HFFc6 (cell line): ENCODE data around the gene PRUNE2. TPM values are rescaled to one million over a fixed set of nuclear protein-coding genes. Genes with fewer than 3 reads are reported as not detected.
A peak's percentile ranks its signal among the peaks of the same experiment; 100 is the strongest.

Experiments used
- DNase-seq: peaks from one replicate; pipeline ENCODE4 v3.0.0-alpha.2; 2018
- H3K27ac Mint-ChIP-seq: 2 replicates; pipeline ENCODE4 v1.8.0; 2020; ENCODE audit warnings: mild to moderate bottlenecking, mixed read lengths
- H3K27me3 Mint-ChIP-seq: 2 replicates; pipeline ENCODE4 v1.8.0; 2021; ENCODE audit warnings: mild to moderate bottlenecking, moderate library complexity, mixed read lengths; ENCODE audit not compliant: insufficient read depth
- H3K36me3 Mint-ChIP-seq: 2 replicates; pipeline ENCODE4 v1.8.0; 2021; ENCODE audit warnings: low read depth, mixed read lengths
- H3K4me1 Mint-ChIP-seq: 2 replicates; pipeline ENCODE4 v1.8.0; 2020; ENCODE audit warnings: low read depth, mixed read lengths
- H3K4me3 Mint-ChIP-seq: 2 replicates; pipeline ENCODE4 v1.8.0; 2020; ENCODE audit warnings: mild to moderate bottlenecking, moderate library complexity, mixed read lengths
- H3K9me3 Mint-ChIP-seq: 2 replicates; pipeline ENCODE4 v1.8.0; 2020; ENCODE audit warnings: mild to moderate bottlenecking, mixed read lengths
- total RNA-seq, 6 experiments: library from RNA; stranded (reverse); fragmentation: NEBNext Ultra II Directional; extraction: Animal tissue kit (Norgen Biotek cat#: 25700); gene quantifications; 2 replicates in 1 of 6; 3 replicates in 5 of 6; pipeline ENCODE4 v1.2.3, GENCODE V29; 2021
- TF ChIP-seq, protein P1 (sequence below): fragments of 200-600 bp; sonication (generic); IDR thresholded peaks from 2 replicates; pipeline ENCODE4 v1.5.0; 2021; ENCODE audit warnings: antibody characterized with exemption, mild to moderate bottlenecking

PRUNE2 gene
- total RNA-seq, 6 experiments from 2014 or later = 0.02 to 0.29 (median 0.16) TPM; not detected in 2

DNA sequence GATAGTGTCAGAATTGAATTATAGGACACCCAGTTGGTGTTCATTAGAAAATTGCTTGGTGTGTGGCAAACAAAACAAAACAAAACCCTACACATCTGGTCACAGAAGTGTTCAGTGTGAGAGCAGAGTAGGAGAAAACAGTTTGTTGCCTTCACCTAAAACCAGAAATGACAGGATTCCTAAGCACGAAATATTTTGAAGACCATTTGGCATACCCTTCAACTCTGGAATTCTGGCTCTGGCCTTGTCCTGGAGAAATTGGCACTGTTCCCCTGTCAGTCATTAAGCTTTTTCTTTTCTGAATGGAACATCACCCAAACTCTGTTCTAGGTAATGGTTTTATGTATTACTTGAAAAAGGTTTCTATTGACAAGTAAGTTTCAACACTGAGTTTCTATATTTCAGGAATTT lies 251.9 kb downstream of the PRUNE2 start:
- no peak for DNase-seq
- Mint-ChIP-seq H3K4me3 (peak overlapping the region; percentile 31; the same call in 1 of the 2 replicates), H3K4me1 (peaks cover 86% of the 10 kb centered on the region), H3K9me3 (no peaks in the 10 kb centered on the region), H3K27me3 (no peaks in the 10 kb centered on the region; the same call in 1 of the 2 replicates), H3K27ac (peak overlapping the region; percentile 85), H3K36me3 (no peaks in the 10 kb centered on the region)
- TF ChIP-seq, protein P1, sequence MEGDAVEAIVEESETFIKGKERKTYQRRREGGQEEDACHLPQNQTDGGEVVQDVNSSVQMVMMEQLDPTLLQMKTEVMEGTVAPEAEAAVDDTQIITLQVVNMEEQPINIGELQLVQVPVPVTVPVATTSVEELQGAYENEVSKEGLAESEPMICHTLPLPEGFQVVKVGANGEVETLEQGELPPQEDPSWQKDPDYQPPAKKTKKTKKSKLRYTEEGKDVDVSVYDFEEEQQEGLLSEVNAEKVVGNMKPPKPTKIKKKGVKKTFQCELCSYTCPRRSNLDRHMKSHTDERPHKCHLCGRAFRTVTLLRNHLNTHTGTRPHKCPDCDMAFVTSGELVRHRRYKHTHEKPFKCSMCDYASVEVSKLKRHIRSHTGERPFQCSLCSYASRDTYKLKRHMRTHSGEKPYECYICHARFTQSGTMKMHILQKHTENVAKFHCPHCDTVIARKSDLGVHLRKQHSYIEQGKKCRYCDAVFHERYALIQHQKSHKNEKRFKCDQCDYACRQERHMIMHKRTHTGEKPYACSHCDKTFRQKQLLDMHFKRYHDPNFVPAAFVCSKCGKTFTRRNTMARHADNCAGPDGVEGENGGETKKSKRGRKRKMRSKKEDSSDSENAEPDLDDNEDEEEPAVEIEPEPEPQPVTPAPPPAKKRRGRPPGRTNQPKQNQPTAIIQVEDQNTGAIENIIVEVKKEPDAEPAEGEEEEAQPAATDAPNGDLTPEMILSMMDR = no peak

DNA sequence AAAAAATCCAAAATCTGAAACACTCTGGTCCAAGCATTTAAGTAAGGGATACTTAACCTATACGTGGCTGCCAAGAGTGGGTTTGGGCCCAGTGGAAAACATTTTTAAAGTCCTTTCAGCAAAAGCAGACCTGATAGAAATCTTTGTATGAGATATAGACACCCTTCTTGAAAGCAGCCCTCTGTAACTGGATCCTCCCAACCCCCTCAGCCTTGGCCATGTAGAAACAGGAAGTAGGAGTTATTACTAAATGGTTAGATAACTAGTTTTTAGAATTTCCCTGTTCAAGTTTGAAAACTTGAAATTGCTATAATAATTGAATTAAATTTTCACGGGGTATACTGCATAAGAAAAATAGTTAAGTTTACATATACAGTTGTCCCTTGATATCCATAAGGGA lies 253.0 kb downstream of the PRUNE2 start:
- H3K4me1 Mint-ChIP-seq = peaks cover 76% of the 10 kb centered on the region
- H3K27ac Mint-ChIP-seq = no peak overlapping the region; the same call in 1 of the 2 replicates
- DNase-seq = no peak
- H3K36me3 Mint-ChIP-seq = no peaks in the 10 kb centered on the region
- no peaks in the 10 kb centered on the region; the same call in 1 of the 2 replicates for H3K27me3 Mint-ChIP-seq
- H3K9me3 Mint-ChIP-seq = no peaks in the 10 kb centered on the region
- H3K4me3 Mint-ChIP-seq = no peak overlapping the region
- TF ChIP-seq, protein P1 = no peak

DNA sequence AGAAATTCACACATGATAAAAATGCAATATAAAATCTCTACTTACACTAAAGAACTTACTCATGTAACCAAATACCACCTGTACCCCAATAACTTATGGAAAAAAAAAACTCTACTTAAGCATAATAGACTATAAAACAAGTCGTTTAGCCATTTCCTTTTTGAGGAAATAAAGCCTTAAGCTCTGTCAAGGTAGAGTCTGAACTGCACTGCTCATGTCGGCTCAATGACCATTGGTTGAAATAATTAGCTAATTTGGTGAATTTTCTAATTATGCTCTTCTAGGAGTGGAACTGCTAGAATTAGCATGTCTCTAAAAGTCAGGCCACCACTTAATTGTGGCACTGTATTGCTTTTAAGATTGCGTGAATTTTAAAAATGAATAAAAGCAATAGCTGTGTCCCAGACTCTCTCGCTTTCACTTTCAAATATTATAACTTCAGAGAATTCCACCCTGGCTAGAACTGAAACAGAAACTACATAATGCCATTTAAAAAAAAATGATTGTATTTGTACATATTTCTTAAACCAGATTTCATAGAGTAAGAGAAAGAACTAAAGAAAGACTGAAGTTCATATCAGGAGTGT lies 254.7 kb downstream of the PRUNE2 start:
- H3K27me3 Mint-ChIP-seq = no peaks in the 10 kb centered on the region; the same call in none of the 2 replicates
- no peaks in the 10 kb centered on the region for H3K36me3 Mint-ChIP-seq
- TF ChIP-seq, protein P1 = no peak
- H3K27ac Mint-ChIP-seq = no peak overlapping the region
- no peaks in the 10 kb centered on the region for H3K9me3 Mint-ChIP-seq
- DNase-seq = no peak
- H3K4me1 Mint-ChIP-seq = peaks cover 65% of the 10 kb centered on the region
- H3K4me3 Mint-ChIP-seq = peak overlapping the region; percentile 49

DNA sequence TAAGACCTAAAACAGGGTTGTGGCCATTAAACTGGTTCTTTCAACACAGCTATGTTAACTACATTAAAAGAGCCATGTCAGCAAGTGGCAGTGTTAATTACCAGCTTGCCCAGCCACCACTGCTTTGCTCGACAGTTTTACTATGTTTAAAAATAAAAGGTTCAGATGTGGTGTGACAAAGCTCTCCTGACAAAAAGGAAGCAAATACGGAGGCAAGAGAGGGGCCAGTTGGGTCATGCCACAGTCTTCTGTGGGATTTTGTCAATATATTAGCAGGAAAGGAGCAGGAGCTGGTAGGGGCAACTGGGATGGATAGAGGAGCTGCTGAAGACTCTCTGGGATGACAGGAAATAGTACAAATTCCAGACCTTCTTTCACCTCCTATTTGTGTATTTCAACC lies 255.2 kb downstream of the PRUNE2 start:
- DNase-seq = no peak
- Mint-ChIP-seq H3K4me1 (peaks cover 64% of the 10 kb centered on the region), H3K27ac (peak overlapping the region; percentile 4; the same call in 1 of the 2 replicates), H3K36me3 (no peaks in the 10 kb centered on the region), H3K27me3 (no peaks in the 10 kb centered on the region; the same call in none of the 2 replicates), H3K4me3 (peak overlapping the region; percentile 49), H3K9me3 (no peaks in the 10 kb centered on the region)
- TF ChIP-seq, protein P1 = no peak

DNA sequence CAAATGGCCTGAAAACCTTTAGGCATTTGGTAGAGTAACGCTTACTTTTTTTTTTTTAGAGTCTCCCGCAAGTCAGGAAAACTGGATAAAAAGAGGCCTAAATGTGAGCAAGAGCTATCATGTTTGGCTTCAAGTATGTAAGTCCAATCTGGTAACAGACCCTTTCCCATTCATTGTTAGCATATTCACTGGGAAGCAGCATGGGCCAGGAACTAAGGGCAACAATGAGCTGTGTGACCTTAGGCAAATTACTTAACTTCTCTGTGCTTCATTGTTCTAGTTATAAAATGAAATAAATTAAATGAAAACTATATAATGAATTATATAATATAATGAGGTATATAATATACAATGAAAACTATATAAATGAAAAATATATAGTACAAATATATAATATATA lies 256.0 kb downstream of the PRUNE2 start:
- no peaks in the 10 kb centered on the region for H3K36me3 Mint-ChIP-seq
- no peaks in the 10 kb centered on the region; the same call in none of the 2 replicates for H3K27me3 Mint-ChIP-seq
- H3K4me3 Mint-ChIP-seq = no peak overlapping the region
- H3K27ac Mint-ChIP-seq = no peak overlapping the region
- no peaks in the 10 kb centered on the region for H3K9me3 Mint-ChIP-seq
- no peak for DNase-seq
- TF ChIP-seq, protein P1 = no peak
- H3K4me1 Mint-ChIP-seq = peaks cover 56% of the 10 kb centered on the region
